ENCODE measurements around the gene COMMD4. TPM values are rescaled to one million over a fixed set of nuclear protein-coding genes. Genes with fewer than 3 reads are reported as not detected.
"Not testable (repeated sequence)": the region's sequence is repeated elsewhere in the genome, so short reads cannot be mapped to it uniquely, and the experiment has no call there.

Gene COMMD4
- total RNA-seq, 2 experiments from 2014 or later, result 67.1 to 72.3 TPM

DNA sequence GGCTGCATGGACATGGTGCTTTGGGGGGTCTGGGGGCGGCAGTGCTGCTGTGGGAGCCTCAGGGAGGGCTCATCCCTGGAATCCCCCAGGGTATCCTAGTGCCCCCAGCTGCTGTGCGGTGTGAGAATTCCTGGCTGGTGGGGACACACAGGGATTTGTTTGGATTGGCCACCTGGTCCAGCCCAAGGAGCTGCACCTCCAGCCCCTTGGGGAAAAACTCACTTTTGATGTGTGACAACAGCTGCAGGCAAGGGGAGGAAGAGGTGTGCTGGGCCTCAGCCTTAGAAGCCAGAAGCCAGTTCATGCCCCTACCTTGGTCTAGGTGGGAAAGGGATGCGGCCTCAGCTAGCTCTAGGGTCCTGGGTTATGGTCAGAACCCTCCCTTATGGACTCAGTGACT lies 8.4 kb upstream of the COMMD4 start:
- no peaks in the 10 kb centered on the region for H3K27me3 Mint-ChIP-seq
- TF ChIP-seq, protein P1, sequence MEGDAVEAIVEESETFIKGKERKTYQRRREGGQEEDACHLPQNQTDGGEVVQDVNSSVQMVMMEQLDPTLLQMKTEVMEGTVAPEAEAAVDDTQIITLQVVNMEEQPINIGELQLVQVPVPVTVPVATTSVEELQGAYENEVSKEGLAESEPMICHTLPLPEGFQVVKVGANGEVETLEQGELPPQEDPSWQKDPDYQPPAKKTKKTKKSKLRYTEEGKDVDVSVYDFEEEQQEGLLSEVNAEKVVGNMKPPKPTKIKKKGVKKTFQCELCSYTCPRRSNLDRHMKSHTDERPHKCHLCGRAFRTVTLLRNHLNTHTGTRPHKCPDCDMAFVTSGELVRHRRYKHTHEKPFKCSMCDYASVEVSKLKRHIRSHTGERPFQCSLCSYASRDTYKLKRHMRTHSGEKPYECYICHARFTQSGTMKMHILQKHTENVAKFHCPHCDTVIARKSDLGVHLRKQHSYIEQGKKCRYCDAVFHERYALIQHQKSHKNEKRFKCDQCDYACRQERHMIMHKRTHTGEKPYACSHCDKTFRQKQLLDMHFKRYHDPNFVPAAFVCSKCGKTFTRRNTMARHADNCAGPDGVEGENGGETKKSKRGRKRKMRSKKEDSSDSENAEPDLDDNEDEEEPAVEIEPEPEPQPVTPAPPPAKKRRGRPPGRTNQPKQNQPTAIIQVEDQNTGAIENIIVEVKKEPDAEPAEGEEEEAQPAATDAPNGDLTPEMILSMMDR (IDR thresholded peaks at IDR 0.05), result no peak
- ATAC-seq (no peak), DNase-seq (no peak)
- intact Hi-C loops (cut with micrococcal nuclease), result no loop called here
- H3K4me1 Mint-ChIP-seq (ENCODE audit: low read depth), result no peaks in the 10 kb centered on the region
- H3K27ac Mint-ChIP-seq, result no peak overlapping the region
- no peak overlapping the region for H3K4me3 Mint-ChIP-seq
- H3K36me3 Mint-ChIP-seq (ENCODE audit: low read depth), result no peaks in the 10 kb centered on the region
- no peaks in the 10 kb centered on the region for H3K9me3 Mint-ChIP-seq
- ChIA-PET POLR2A (no interaction called here), CTCF (no interaction called here)

DNA sequence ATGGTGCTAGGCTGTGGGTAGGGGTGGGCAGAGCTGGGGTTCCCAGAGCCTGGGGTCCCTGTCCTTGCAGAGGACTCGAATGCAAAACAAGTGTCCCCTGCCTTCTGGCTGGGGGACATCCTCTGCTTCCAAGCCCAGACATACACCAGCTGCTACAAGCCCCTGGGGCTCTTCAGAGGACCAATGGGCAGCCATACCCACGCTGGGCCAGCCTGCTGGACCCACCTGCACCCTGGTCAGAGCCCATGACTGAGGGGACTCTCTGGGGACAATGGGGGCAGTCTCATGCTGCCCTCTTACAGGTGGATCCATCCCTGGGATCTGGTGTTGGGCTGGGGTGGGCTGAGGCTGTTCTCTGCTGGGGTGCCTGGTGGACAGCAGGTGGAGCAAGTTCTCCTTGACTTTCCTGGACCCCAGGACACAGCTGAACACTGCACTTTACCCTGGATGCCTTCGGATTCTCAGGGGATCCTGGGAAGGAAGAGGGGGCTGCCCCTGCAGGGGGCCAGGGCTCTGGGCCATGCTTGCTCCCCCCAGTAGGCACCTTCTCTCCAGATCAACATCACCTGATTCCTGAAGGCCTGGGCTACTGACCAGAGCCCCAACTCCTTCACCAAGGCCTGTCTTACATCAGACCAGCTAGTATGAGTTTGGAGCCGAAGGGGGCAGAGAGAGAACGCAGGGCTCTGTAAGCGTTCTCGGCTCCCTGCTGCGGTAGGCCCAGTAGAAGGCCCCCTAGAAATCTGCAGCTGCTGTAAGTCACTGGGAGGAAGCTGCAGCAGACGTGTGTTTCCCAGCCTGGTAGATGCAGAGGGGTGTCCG lies 7.2 kb upstream of the COMMD4 start:
- CTCF ChIA-PET, result interaction anchor here (0.6 kb wide), 1 partner anchor 238 kb away, joined by 3 read pairs; no protein-coding TSS in a partner anchor
- H3K27me3 Mint-ChIP-seq, result no peaks in the 10 kb centered on the region
- H3K36me3 Mint-ChIP-seq (ENCODE audit: low read depth), result no peaks in the 10 kb centered on the region
- intact Hi-C loops (cut with micrococcal nuclease), result no loop called here
- H3K4me1 Mint-ChIP-seq (ENCODE audit: low read depth), result no peaks in the 10 kb centered on the region
- DNase-seq, result no peak
- no peak overlapping the region for H3K4me3 Mint-ChIP-seq
- POLR2A ChIA-PET, result interaction anchor here (0.6 to 0.9 kb wide), 2 partner anchors 102 to 306 kb away, joined by 3 read pairs; partner anchors contain the start of gene PPCDC
- H3K27ac Mint-ChIP-seq, result no peak overlapping the region
- TF ChIP-seq, protein P1 (IDR thresholded peaks at IDR 0.05), result no peak
- no peaks in the 10 kb centered on the region for H3K9me3 Mint-ChIP-seq
- ATAC-seq, result no peak

DNA sequence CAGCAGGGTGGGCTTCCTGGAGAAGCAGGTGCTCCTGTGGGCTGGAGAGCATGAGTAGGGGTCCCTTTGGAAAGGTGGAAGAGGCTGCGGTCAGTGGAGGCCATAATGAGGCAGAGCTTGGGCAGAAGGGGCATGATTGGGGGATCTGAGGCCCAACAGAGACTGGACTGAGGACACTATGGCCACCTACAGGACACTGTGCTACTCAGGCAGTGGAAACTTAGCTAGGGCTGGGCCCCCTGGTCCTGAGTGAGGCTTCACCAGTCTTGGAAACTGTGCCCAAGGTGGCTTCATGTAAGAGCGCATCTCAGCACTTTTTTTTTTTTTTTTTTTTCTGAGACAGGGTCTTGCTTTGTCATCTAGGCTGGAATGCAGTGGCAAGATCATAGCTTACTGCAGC lies 6.3 kb upstream of the COMMD4 start:
- CTCF ChIA-PET, result no interaction called here
- TF ChIP-seq, protein P1 (IDR thresholded peaks at IDR 0.05), result no peak
- Mint-ChIP-seq H3K27ac (no peak overlapping the region), H3K9me3 (no peaks in the 10 kb centered on the region), H3K4me3 (no peak overlapping the region), H3K27me3 (no peaks in the 10 kb centered on the region), H3K4me1 (ENCODE audit: low read depth) (no peaks in the 10 kb centered on the region), H3K36me3 (ENCODE audit: low read depth) (no peaks in the 10 kb centered on the region)
- ATAC-seq (no peak), DNase-seq (no peak)
- POLR2A ChIA-PET, result no interaction called here
- intact Hi-C loops (cut with micrococcal nuclease), result no loop called here

DNA sequence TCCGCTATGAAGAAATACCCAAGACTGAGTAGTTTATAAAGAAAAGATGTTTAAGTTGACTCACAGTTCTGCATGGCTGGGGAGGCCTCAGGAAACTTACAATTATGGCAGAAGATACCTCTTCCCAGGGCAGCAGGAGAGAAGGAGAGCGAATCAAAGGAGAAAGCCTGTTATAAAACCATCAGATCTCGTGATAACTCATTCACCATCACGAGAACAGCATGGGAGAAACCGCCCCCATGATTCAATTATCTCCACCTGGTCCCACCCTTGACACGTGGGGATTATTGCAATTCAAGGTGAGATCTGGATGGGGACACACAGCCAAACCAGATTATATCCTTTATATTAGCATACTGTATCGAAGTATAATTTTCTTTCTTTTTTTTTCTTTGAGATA lies 3.8 kb upstream of the COMMD4 start:
- H3K9me3 Mint-ChIP-seq; intact Hi-C loops (cut with micrococcal nuclease); ATAC-seq; CTCF ChIA-PET; H3K27me3 Mint-ChIP-seq; H3K27ac Mint-ChIP-seq; H3K36me3 Mint-ChIP-seq (ENCODE audit: low read depth); H3K4me3 Mint-ChIP-seq; POLR2A ChIA-PET; DNase-seq: not testable (repeated sequence)
- H3K4me1 Mint-ChIP-seq (ENCODE audit: low read depth), result peaks cover 16% of the 10 kb centered on the region

DNA sequence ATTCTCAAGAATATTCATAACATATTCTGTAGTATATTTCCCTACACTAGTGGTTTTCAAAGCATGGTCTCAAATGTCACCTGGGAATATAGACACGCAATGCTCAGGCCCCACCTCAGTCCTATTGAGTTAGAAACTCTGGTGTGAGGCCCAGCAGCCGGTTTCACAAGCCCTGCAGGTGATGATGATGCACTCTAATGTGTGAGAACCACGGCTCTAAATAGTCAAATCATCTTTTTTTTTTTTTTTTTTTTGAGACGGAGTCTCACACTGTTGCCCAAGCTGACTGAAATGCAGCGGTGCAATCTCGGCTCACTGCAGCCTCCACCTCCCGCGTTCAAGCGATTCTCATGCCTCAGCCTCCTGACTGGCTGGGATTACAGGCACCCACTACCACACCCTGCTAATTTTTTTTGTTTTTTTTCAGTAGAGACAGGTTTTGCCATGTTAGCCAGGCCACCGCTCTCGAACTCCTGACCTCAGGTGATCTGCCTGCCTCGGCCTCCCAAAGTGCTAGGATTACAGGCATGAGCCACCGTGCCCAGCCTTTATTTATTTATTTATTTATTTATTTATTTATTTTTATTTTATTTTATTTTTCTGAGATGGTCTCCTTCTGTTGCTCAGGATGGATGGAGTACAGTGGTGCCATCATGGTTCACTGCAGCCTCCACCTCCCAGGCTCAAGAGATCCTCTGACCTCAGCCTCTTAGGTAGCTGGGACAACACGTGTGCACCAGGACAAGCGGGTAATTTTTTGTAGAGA lies 2.0 kb upstream of the COMMD4 start:
- ATAC-seq; intact Hi-C loops (cut with micrococcal nuclease); H3K4me3 Mint-ChIP-seq; H3K9me3 Mint-ChIP-seq; H3K36me3 Mint-ChIP-seq (ENCODE audit: low read depth); H3K27ac Mint-ChIP-seq; DNase-seq; H3K27me3 Mint-ChIP-seq: not testable (repeated sequence)
- ChIA-PET CTCF (interaction anchor here (0.6 kb wide), 1 partner anchor 788 kb away, joined by 3 read pairs; no protein-coding TSS in a partner anchor), POLR2A (interaction anchor here (0.9 kb wide), 1 partner anchor 35 kb away, joined by 4 read pairs; the partner anchor contains the start of gene MAN2C1)
- H3K4me1 Mint-ChIP-seq (ENCODE audit: low read depth), result peaks cover 18% of the 10 kb centered on the region
